Activated CD4-positive, CD25-positive, alpha-beta regulatory T cell treated with anti-CD3 and anti-CD28 coated beads, Interleukin-2, amount 50 U/mL, for 24 hours (primary cell): ENCODE results near the gene PDE6D.
A peak's percentile ranks its signal among the peaks of the same experiment; 100 is the strongest.

ENCODE experiments used
- ATAC-seq, 2 donors: fragments of 150-1000 bp; cut with Tn5 transposase; one replicate each; pipeline ENCODE4 v1.10.0; 2021; ENCODE audit warnings: mild to moderate bottlenecking in 1 of 2, moderate library complexity in 1 of 2

Gene PDE6D

DNA sequence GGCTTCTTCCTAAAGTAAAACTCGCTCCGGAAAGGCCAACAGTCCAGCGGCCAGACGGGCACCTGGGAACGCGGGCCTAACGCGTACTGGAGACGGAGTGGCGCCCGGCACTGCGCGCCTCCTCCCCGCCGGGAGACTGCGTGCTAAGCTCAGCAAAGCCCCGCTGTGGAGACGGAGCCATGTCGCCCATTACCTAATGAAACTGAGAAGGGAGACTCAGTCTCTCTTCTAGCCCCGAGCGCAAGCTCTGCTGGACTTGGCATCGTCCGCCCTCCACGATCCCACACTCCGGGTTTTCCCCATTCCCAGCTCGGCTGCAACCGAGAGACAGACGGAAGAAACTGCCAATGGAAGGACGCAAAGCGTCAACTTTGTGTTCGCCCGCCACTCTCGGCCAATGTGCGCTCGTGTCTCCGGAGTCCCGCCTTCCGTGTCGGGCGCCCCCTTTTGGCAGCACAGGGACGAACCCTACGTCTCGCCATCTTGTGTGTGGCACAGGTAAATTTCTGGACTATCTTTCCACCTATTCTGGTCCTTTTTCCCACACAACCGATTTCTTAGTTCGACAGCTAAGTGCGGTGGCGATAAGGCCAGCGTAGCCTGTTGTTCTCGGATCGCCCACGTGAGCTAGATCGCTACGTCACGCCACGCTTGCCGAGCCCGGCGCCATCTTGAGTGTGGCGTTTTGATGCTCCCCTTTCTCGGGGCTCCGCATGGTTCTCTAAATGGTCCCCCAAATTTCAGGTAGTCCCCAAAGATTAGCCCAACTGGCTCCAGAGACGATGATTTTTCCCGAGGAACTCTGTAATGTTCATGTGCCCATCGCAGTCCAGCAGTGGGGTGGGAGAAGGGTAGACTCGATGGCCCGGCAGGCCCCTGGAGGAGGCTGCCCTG lies 74.1 kb downstream of the PDE6D start:
- ATAC-seq: peak; percentile 44 to 47

DNA sequence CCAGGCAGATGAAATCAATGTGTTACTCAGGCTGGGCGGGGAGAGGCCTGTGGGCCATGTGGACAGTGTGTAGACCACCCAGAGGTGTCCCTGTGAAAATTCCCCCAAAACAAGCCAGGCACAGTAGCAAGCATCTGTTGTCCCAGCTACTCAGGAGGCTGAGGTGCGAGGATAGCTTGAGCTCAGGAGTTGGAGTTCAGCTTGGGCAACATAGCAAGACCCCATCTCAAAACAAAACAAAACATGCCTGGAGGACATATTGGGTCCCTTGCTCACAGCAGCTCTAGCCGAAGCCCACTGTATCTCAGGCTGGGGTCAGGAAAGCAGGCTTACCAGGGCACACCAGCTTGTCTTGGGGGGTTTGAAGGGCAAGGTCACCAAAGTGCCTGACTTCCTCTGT lies 77.1 kb downstream of the PDE6D start:
- no peak for ATAC-seq

DNA sequence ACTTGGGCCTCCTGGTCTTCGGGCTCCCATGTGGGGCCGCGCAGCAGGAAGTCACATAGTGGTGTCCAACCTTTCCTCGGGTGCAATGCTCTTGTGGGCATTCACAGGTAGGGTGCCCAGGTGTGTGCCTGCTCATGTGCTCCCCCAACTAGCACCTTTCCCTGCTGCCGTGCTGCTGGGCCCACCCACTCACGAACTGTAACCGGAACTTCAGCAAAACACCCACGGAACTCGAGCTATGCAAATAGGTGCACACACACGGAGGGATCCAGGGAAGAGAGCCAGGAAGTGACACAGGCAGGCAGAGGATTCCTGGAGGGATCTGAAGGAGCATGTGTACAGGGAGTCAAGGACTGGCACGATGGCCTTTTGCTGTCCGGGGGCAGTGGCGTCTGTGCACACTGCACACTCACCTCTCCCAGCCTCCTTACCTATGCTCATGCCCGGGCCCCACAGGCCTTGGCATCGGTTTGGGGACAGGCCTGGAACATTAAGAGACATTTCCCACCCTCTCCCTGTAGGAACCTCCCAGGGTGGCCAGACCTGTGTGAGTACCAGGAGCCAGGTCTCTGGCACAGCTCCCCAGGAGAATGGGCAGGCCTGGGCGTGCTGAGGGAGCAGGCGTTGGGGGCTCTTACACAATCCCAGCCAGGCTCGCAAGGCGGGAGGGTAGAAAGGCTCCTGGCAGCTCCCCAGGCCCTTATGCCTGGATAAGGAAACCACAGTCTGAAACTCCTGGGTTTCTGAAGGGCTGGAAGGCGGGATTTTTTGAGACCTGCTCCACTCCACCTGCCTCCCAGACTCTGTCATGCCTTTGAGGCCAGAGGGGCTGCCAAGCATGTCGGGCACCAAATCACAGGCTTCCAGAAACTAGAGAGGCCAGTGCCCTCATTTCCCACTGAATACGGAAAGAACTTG lies 79.4 kb downstream of the PDE6D start:
- ATAC-seq: no peak

DNA sequence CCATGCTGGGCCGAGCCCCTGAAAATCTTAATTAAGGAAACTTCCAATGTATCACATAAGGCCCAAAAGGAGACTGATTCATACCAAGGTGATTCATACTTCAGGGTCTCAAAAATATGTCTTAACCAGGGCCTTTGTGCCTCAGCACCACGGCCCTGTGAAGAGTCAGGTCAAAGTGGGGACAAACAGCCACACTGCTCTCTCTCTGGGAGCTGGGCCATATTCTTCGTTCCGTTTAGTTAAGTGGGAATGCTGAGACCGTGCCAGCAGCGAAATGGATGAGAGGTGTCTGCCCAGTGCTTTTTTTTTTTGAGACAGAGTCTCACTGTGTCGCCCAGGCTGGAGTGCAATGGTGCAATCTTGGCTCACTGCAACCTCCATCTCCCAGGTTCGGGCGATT lies 82.1 kb downstream of the PDE6D start:
- ATAC-seq: no peak

DNA sequence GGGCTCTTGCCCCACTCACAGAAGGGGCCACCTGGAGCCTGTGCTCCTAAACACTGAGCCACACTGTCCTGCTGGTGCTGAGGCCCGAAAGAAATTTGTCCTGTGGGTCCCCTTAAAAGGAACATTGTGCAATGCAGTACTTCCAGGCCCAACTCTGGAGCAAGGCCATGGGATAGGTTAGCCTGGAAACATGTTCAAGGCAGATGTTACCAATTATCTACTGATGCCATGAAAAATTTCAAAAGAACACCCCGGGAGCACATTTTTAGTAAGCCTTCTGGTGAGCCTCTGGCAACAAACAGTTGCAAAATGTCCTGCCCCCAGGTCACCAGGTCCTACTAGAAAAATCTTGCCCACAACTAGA lies 85.1 kb downstream of the PDE6D start:
- ATAC-seq: no peak

DNA sequence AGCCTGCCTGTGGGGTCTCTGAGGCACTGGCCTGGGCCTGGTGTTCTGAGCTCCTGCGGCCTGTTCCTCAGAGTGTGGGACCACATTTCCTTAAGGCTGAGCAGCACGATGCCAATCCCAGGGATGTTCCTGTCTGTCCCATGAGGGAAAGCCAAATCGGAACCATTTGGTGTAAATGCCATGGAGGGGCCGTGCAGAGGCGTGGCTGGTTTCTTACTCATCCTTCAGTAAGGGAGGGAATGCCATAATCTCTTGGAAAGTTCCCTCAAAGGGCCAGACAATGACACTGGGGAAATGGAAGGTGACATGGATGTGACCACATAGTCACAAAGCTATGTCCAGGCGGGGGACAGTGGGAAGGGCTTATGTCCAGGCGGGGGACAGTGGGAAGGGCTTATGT lies 87.1 kb downstream of the PDE6D start:
- no peak for ATAC-seq

DNA sequence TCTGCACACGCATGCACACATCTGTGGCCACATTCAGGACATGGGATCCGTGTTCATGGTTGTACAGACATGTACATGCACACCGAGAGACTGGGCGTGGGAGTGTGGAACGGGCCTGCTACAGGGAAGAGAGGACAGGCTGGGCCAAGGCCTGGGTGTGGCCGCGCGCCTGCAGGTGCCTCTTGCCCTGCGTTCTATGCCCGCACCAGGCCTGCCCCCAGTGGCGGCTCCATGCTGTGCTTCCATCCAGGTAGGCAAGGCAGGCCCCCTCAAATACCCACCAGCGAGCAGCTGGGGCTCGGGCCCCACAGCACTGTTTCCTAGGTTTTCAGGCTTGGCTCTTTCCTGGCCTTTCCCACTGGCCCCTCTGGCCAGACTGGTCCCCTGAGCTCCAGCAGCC lies 88.2 kb downstream of the PDE6D start:
- no peak for ATAC-seq

DNA sequence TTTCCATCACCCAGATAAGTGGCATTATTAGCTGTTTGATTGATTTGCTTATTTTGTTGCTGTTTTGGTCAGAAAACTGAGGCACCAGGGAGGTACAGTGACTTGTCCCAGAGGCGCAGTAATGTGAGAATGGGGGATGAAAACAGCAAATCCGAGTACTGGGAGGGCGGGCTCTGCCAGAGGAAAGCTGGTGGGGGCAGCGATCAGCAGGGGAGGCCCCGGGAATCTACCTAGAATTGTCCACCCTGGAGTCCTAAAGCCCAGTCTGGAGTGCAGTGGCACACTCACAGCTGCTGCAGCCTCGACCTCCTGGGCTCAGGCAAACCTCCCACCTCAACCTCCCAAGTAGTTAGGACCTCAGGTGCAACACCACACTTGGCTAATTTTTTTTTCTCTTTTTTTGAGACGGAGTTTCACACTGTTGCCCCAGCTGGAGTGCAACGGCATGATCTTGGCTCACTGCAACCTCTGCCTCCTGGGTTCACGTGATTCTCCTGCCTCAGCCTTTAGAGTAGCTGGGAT lies 89.8 kb downstream of the PDE6D start:
- no peak for ATAC-seq

DNA sequence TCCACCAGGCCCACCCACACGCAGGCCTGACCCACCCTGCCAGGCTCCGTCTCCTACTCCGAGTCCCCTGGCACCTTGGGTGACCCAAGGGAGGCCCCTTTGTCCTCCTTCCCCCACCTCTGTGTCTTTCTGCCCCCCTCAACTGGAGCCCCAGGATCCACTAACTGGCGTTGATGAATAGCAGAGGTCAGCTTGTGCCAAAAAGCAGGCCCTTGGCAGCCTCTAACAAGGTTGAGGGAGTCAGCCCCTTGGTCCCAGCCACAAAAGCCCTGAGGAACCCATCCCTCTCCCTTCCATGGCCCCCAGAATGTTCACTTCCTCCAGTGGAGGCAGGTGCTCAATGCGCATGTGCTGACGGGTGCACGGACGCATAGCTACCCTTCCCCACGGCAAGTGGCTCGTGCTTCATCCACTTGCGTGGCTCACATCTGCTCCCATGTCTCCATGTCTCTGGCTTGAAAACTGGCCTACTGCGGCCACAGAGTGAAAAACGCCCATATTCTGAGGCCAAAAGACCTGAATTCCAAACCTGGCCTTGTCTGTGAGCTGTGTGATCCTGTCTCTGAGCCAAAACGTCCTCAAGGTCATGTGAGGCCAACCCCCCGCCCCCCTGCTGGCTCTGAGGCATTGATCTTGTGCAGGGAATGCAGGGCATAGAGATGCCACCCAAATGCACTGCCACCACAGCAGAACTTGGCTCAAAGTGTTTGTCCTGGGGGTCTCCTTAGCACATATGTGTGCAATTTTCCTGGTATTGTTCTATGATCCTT lies 91.8 kb downstream of the PDE6D start:
- no peak for ATAC-seq

DNA sequence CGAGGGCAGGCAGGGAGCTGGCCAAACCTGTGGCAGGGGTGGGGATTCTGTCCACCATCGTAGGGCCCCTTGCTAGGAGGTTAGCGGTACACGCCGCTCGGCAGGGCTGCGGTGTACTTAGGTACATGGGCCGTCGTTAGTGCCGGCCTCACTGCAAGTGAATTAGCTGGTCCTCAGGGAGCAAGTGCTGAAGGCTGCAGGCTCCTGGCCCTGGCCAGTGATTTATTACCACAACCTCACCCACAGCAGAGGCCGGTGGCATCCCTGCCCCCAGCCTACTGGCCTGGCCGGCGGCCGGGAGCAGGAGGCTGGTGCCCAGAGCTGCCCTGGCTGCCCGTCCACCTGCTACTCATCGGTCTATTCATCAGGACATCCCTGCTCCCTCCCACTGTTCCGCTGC lies 92.4 kb downstream of the PDE6D start:
- ATAC-seq: no peak

DNA sequence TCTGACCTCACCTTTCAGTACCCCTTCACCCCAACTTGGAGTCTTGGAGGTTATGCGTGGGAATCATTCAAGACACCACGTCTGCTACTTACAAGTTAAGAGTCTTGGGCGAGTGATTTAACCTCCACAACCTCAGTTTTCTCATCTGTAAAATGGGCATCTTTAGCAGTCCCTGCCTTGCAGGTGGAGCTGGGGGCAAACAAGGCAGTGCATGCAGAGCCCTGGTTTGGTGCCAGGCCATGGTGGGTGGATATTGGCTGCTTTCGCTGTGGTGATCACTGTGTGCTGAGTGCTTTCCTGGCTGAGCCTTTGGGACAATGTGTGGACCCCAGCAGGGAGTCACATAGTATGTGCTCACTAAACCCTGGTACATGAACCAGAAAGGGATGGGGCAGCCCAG lies 93.1 kb downstream of the PDE6D start:
- no peak for ATAC-seq

DNA sequence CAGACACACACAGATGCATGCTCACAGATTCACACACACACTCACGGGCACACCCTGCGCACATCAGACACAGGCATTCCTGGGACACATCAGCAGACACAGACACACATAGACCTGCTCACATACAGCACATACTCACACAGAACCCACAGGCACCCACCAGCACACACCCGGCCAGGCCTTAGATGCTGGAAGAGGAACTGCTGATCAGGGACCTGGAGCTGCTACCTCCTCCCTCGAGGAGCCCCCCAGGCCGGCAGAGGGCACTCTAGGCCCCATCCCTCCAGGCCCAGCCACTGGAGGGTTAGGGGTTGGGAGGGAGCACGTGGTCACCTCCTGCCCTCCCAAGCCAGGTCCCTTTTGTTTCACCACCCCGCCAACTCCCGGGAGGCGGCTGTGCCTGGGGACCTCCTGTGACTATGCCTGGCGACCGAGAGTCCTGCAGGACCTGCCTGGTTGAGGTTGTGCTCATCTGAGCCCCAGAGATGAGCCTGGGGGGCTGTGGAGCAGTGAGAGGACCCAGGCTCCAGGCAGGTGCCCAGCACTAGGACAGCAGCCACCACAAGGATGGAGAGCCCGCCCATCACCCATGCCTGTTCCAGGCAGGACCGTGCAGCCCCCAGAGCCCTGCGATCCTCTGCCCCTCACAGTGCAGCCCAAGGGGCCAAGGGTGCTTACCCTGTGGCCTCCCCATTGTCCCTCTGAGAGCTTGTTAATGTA lies 93.8 kb downstream of the PDE6D start:
- peak; percentile 91 to 94 for ATAC-seq

DNA sequence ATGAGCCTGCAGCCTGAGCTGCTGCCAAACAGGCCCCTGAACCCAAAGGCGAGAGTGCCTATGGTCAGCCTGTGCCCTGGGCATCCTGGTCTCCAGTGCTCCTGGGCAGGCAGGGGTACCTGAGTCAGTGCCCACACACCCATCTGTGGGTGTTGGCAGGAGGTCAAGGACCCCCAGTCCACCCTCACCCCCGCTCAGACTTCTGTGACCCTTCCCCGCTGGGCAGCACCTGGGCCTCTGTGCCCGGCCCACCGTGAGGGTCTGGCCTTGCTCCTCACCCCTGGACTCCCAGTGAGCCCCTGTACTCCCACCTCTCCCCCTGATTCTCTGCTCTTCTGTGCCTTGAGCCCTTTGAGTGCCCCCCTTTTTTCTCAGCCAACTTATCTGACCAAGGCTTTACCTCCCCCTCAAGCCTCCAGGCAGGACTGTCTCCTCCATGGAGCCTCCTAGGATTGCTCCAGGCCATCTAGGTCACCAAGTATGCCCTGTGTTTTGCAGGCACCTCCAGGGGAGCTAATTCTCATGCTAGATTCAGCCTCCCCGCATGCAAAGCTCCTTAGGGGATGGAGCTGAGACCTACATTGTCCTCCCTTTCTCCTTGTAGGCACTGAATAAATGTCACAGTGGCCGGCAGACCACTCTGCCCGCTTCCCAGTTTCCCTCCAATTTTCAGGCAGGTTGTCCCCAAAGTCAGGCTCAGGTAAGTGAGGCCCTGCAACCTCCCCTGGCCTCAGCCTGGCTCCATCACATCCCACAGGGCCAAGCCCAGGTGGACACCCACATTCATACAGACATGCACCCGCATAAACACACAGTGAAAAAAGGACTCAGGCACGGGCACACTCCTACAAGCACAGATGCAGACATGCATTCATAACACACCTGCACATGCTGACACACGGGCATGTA lies 94.6 kb downstream of the PDE6D start:
- no peak for ATAC-seq

DNA sequence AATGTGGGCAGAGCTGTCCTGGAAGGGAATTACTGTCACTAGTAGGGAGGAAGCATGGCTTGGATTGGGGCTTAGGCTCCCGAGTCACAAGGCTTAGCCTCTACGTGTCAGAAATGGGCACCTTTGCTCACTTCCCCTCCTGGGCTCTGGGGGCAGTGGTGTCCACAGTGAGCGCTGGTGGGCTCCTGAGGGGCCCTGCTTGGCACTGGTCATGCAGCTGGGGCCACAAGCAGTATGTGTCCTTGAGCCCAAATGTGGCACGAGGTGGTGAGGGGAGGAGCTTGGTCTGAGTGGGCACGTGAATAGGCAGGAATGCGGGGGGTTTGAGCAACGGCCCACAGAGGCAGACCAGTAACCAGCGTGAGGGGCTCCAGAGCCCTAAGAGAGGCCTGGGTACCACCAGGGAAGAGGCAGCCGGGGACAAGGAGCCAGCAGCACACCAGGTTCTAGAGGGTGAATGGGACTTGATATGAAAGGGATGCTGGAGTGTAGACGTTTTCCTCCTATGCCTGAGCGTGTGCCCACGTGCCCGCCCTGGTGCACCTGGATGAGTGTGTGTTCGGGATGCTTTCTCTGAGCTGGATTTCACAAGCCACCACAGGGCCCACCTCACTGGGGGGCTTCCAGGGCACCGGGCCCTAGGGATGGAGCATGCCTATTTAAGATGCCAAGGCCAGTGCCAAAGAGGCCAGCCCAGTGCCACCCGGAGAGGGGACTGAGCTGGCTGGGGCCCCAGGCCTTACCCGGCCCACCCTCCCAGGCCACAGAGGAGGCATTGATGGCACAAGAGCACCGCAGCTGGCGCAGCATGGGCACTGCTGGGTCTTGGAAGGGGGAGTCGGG lies 95.5 kb downstream of the PDE6D start:
- no peak for ATAC-seq

DNA sequence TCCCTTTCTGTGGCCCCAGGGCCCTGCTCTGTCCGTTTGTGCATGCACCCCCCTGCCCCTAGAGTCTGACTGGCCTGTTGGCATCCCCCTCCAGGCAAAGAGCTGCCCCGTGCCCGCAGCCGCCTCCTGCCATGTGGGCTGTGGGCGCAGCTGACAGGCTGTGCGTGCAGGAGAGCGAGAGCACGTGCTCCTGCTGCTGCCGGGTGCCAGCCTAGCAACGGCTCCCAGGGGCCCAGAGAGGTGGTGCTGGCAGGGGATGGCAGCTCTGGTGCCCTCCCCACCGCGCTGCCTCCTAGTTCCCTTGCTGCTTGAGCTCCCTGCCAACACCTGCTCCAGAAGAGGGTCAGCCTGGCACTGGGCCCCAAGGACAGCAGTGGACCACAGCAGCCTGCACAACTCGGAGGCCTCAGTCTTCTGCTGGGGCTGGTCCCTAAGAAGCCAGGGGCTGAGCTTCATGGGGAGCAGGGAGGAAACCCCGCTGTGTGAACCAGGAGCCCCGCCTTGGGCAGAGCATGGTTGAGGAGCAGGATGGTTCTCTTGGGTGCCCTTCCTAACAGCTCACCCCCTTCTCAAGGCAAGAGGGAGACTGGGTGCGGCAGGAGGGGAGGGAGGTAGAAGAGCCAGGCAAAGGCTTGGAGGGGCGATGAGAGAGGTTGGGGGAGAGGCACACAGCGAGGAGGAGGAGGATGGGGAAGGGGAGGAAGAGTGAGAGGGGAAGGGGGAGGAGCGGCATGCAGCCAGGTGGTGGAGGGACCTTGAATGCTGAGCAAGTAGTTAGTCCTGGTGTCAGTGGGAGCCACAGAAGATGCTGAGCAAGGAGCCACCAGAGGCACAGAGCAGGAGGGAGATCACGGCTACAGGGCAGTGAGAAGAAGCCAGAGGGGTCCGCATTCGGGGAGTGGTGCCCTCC lies 96.5 kb downstream of the PDE6D start:
- ATAC-seq: no peak

DNA sequence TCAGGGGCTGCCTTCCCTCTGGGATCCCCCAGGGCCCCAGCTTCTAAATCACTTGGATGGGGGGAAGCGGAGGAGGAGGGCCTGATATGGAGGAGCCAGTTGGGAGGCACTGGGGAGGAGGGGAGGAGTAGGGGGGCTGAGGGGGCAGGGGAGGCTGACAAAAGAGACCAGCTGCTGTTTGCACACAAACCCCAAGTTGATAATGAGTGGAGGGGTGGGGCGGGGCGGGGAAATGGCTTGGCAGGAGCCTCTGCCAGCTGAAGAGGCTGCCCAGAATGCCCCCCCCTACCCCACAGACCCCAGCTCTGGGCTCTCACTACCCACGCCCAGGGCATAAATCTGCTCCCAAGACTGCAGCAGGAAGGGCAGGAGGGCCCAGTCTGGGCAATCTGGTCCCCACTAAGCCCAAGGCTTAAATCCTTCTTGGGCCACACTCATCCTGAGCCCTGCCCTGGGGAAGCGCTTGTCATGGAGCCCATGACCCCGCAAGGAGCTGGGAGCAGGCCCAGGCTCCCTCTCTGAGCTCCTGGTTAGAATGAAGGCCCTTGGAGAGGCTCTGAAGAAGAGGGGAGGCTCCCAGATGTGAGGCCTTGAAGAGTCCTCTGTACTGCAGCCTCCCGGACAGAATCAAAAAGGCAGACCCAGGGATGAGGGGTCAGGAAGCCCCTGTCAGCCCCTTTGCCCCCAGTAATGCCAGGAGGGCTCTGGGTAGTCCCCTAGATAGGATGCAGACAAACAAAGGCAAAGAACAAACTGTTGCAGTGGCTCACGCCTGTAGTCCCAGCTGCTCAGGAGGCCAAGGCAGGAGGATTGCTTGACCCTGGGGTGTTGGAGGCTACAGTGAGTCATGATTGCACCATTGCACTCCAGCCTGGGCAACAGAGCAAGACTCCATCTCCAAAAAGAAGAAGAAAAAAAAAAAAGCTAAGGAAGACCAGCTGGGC lies 97.5 kb downstream of the PDE6D start:
- no peak for ATAC-seq

DNA sequence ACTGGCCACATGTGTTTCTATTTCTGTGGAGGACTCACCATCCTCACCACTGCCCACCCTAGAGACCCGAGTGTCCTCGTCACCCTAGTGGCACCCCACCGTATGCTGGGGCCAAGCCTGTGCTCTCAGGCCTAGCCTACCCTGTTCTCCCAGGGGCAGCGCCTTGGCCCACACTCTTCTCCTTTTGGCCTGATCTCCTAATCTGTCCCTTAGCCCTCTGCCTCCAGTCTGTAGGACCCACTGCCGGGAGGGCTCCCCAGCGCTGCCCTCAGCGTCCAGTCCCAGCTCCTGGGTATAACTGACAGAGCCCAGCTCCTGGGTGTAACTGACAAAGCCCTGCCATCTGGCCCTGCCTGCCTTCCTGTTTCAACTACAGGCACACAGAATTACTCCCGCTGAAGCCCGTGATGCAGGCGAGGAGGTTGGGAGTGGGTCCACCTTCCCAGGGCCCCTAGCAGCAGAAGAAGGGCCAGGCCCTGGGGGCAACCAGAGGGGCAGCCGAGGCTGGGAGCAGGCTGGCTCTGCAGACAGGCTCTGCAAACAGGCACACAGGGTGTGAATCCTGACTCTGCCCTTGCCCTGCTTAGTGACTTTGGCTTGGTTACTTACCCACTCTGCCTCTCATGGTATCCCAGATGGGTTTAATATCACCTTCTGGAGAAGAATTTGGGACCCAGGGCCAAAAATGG lies 98.3 kb downstream of the PDE6D start:
- ATAC-seq: no peak
